ENCODE measurements around the gene RNF213.

RNF213 gene

GRCh38 chr17:80269405-80269807 is 8.8 kb downstream of the RNF213 start:
- no peak overlapping the region for H2AFZ ChIP-seq (ENCODE audit: low read length)
- no peaks in the 10 kb centered on the region for H3K4me1 ChIP-seq (ENCODE audit: low read length)
- H3K27me3 ChIP-seq (replicated peaks; ENCODE audit: insufficient read depth, low read length): no peaks in the 10 kb centered on the region
- H3K9ac ChIP-seq (ENCODE audit: low read length): no peak overlapping the region
- H3K4me3 ChIP-seq (ENCODE audit: low read length): no peak overlapping the region
- no peaks in the 10 kb centered on the region for H4K20me1 ChIP-seq (ENCODE audit: insufficient read depth, low read length)
- H3K36me3 ChIP-seq (replicated peaks; ENCODE audit: insufficient read depth, low read length): peaks cover 5% of the 10 kb centered on the region; the same call in 1 of the 2 replicates
- H3K9me2 ChIP-seq (replicated peaks; ENCODE audit: insufficient read depth, low read length): no peaks in the 10 kb centered on the region
- H3K79me2 ChIP-seq (ENCODE audit: low read length): peaks cover 32% of the 10 kb centered on the region
- TF ChIP-seq, protein P1, sequence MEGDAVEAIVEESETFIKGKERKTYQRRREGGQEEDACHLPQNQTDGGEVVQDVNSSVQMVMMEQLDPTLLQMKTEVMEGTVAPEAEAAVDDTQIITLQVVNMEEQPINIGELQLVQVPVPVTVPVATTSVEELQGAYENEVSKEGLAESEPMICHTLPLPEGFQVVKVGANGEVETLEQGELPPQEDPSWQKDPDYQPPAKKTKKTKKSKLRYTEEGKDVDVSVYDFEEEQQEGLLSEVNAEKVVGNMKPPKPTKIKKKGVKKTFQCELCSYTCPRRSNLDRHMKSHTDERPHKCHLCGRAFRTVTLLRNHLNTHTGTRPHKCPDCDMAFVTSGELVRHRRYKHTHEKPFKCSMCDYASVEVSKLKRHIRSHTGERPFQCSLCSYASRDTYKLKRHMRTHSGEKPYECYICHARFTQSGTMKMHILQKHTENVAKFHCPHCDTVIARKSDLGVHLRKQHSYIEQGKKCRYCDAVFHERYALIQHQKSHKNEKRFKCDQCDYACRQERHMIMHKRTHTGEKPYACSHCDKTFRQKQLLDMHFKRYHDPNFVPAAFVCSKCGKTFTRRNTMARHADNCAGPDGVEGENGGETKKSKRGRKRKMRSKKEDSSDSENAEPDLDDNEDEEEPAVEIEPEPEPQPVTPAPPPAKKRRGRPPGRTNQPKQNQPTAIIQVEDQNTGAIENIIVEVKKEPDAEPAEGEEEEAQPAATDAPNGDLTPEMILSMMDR (IDR thresholded peaks at IDR 0.05; ENCODE audit: low read length): no peak
- no peak for TF ChIP-seq EZH2 (optimal IDR thresholded peaks at IDR 0.05; ENCODE audit: low read depth, low read length)
- no peak for TF ChIP-seq EZH2phosphoT487 (IDR thresholded peaks at IDR 0.05; ENCODE audit: low read length)
- no peak overlapping the region for H3K27ac ChIP-seq (ENCODE audit: low read length)
- H3K4me2 ChIP-seq (ENCODE audit: low read depth, low read length): no peak overlapping the region
- no peak for DNase-seq
- no peaks in the 10 kb centered on the region for H3K9me3 ChIP-seq (replicated peaks; ENCODE audit: insufficient read depth, low read length)
- H3F3A ChIP-seq (ENCODE audit: insufficient read depth, low read length): no peaks in the 10 kb centered on the region

DNA sequence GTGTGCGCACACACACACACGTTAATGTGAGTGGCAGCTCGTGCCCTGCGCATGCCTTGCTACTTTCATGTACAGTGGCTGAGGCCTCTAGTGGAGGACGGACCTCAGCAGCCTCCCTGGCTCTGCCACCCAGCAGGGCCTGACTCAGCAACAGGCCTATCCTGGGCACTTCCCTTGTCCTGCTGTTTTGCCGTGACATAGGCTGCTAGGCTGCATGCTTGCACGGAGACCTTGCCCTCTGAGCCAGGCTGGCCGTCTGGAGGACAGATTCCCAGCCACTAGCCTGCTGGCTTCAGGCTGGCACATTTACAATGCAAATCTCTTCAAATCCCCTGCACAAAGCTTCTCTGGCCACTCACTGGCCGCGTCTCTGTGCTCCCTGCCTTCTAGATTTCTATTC is 9.5 kb downstream of the RNF213 start:
- H3K4me1 ChIP-seq (ENCODE audit: low read length): no peaks in the 10 kb centered on the region
- no peak overlapping the region for H3K4me2 ChIP-seq (ENCODE audit: low read depth, low read length)
- H2AFZ ChIP-seq (ENCODE audit: low read length): no peak overlapping the region
- peaks cover 26% of the 10 kb centered on the region for H3K79me2 ChIP-seq (ENCODE audit: low read length)
- no peak for DNase-seq
- H4K20me1 ChIP-seq (ENCODE audit: insufficient read depth, low read length): no peaks in the 10 kb centered on the region
- H3K4me3 ChIP-seq (ENCODE audit: low read length): no peak overlapping the region
- H3K27me3 ChIP-seq (replicated peaks; ENCODE audit: insufficient read depth, low read length): no peaks in the 10 kb centered on the region
- no peaks in the 10 kb centered on the region for H3F3A ChIP-seq (ENCODE audit: insufficient read depth, low read length)
- H3K9me2 ChIP-seq (replicated peaks; ENCODE audit: insufficient read depth, low read length): no peaks in the 10 kb centered on the region
- no peak overlapping the region for H3K27ac ChIP-seq (ENCODE audit: low read length)
- no peaks in the 10 kb centered on the region for H3K9me3 ChIP-seq (replicated peaks; ENCODE audit: insufficient read depth, low read length)
- H3K36me3 ChIP-seq (replicated peaks; ENCODE audit: insufficient read depth, low read length): peaks cover 5% of the 10 kb centered on the region; the same call in 1 of the 2 replicates
- TF ChIP-seq EZH2 (optimal IDR thresholded peaks at IDR 0.05; ENCODE audit: low read depth, low read length): no peak
- TF ChIP-seq EZH2phosphoT487 (IDR thresholded peaks at IDR 0.05; ENCODE audit: low read length): no peak
- TF ChIP-seq, protein P1 (IDR thresholded peaks at IDR 0.05; ENCODE audit: low read length): no peak
- H3K9ac ChIP-seq (ENCODE audit: low read length): no peak overlapping the region

DNA sequence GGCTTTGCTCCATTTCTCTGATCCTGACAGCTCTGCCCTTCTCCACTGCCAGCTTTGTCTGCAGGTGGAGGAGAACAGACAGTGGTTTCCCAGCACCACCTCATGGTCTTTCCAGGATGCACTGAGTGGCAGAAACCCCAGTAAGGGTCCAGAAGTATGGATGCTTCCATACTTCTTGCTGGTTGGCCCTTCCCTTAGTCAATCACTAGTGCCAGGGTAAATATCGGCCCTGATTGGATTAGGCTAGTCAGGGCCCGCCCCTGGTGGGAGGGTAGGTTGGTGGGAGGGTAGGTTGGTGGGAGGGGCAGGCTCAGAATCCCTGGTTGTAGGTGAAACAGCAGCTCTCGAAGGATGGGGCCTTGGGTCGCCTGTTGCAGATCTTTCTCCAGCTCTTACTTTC is 10.2 kb downstream of the RNF213 start:
- Histone ChIP-seq H3K36me3 (replicated peaks; ENCODE audit: insufficient read depth, low read length) (peaks cover 5% of the 10 kb centered on the region; the same call in 1 of the 2 replicates), H3K9me3 (replicated peaks; ENCODE audit: insufficient read depth, low read length) (no peaks in the 10 kb centered on the region), H4K20me1 (ENCODE audit: insufficient read depth, low read length) (no peaks in the 10 kb centered on the region), H3K27ac (ENCODE audit: low read length) (no peak overlapping the region), H3F3A (ENCODE audit: insufficient read depth, low read length) (no peaks in the 10 kb centered on the region), H3K9me2 (replicated peaks; ENCODE audit: insufficient read depth, low read length) (no peaks in the 10 kb centered on the region), H3K4me1 (ENCODE audit: low read length) (no peaks in the 10 kb centered on the region), H3K9ac (ENCODE audit: low read length) (no peak overlapping the region), H3K4me2 (ENCODE audit: low read depth, low read length) (no peak overlapping the region), H2AFZ (ENCODE audit: low read length) (no peak overlapping the region), H3K4me3 (ENCODE audit: low read length) (no peak overlapping the region), H3K27me3 (replicated peaks; ENCODE audit: insufficient read depth, low read length) (no peaks in the 10 kb centered on the region), H3K79me2 (ENCODE audit: low read length) (peaks cover 18% of the 10 kb centered on the region; the same call in 1 of the 2 replicates)
- TF ChIP-seq EZH2phosphoT487 (IDR thresholded peaks at IDR 0.05; ENCODE audit: low read length): no peak
- no peak for TF ChIP-seq EZH2 (optimal IDR thresholded peaks at IDR 0.05; ENCODE audit: low read depth, low read length)
- TF ChIP-seq, protein P1 (IDR thresholded peaks at IDR 0.05; ENCODE audit: low read length): no peak
- no peak for DNase-seq
